Measurements from ENCODE around the gene ASGR2.
"Not testable (repeated sequence)": the region's sequence is repeated elsewhere in the genome, so short reads cannot be mapped to it uniquely, and the experiment has no call there.

ASGR2 gene

GRCh38 chr17:7114241-7114874 lies at the start of gene ASGR2:
Gene ASGR2, minus strand, starts transcription at chr17:7114822. Its CDS starts 582 bp downstream, at chr17:7114240.
- Histone ChIP-seq H3K4me3 (ENCODE audit: low read depth in 1 of 5, low read length in 5 of 5) (no peak within 1 kb of the TSS), H3K9ac (ENCODE audit: low read length in 5 of 5) (no peak within 1 kb of the TSS), H3K9me3 (ENCODE audit: control insufficient read depth in 5 of 5, low read length in 5 of 5) (peaks cover 0 to 5% (median 5%) of the 10 kb centered on the region in 5 donors), H3K27ac (ENCODE audit: low read depth, low read length) (no peak within 1 kb of the TSS), H3K36me3 (ENCODE audit: control insufficient read depth in 5 of 5, insufficient read depth in 5 of 5, low read length in 5 of 5) (no peaks in the 10 kb centered on the region), H3K27me3 (ENCODE audit: control insufficient read depth in 5 of 5, insufficient read depth in 4 of 5, low read length in 5 of 5) (peaks cover under 1 to 20% (median 10%) of the 10 kb centered on the region in 5 donors), H3K4me1 (ENCODE audit: control insufficient read depth in 5 of 5, insufficient read depth in 5 of 5, low read length in 5 of 5) (peaks cover 0 to 17% (median 0%) of the 10 kb centered on the region in 5 donors)

DNA sequence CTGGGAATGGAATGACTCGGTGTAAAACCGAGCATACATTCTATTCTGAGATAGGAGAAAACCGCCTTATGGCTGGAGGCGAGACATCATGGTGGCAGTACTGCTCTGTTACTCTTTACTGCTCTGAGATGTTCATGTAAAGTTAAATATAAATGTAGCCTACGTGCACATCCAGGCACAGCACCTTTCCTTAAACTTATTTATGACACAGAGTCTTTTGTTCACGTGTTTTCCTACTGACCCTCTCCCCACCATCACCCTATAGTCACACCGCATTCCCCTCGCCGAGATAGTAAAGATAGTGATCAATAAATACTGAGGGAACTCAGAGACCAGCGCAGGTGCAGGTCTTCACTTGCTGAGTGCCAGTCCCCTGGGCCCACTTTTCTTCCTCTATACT lies 44.9 kb upstream of the ASGR2 start:
- not testable (repeated sequence) for H3K27me3 ChIP-seq (ENCODE audit: control insufficient read depth in 5 of 5, insufficient read depth in 4 of 5, low read length in 5 of 5); H3K36me3 ChIP-seq (ENCODE audit: control insufficient read depth in 5 of 5, insufficient read depth in 5 of 5, low read length in 5 of 5); H3K4me1 ChIP-seq (ENCODE audit: control insufficient read depth in 5 of 5, insufficient read depth in 5 of 5, low read length in 5 of 5); H3K27ac ChIP-seq (ENCODE audit: low read depth, low read length); H3K9me3 ChIP-seq (ENCODE audit: control insufficient read depth in 5 of 5, low read length in 5 of 5); H3K9ac ChIP-seq (ENCODE audit: low read length in 5 of 5); H3K4me3 ChIP-seq (ENCODE audit: low read depth in 1 of 5, low read length in 5 of 5)

DNA sequence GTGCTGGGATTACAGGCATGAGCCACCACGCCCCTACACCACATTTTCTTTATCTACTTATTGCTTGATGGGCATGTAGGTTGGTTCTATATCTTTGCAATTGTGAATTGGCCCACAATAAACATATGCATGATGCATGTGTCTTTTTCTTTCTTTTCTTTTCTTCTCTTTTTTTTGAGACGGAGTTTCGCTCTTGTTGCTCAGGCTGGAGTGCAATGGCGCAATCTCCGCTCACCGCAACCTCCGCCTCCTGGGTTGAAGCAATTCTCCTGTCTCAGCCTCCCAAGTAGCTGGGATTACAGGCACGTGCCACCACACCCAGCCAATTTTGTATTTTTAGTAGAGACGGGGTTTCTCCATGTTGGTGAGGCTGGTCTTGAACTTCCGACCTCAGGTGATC lies 43.8 kb upstream of the ASGR2 start:
- H3K4me3 ChIP-seq (ENCODE audit: low read depth in 1 of 5, low read length in 5 of 5); H3K27me3 ChIP-seq (ENCODE audit: control insufficient read depth in 5 of 5, insufficient read depth in 4 of 5, low read length in 5 of 5); H3K9ac ChIP-seq (ENCODE audit: low read length in 5 of 5); H3K36me3 ChIP-seq (ENCODE audit: control insufficient read depth in 5 of 5, insufficient read depth in 5 of 5, low read length in 5 of 5); H3K9me3 ChIP-seq (ENCODE audit: control insufficient read depth in 5 of 5, low read length in 5 of 5); H3K27ac ChIP-seq (ENCODE audit: low read depth, low read length); H3K4me1 ChIP-seq (ENCODE audit: control insufficient read depth in 5 of 5, insufficient read depth in 5 of 5, low read length in 5 of 5): not testable (repeated sequence)

GRCh38 chr17:7156342-7156940 lies 41.8 kb upstream of the ASGR2 start:
- H3K9me3 ChIP-seq (ENCODE audit: control insufficient read depth in 5 of 5, low read length in 5 of 5), result no peaks in the 10 kb centered on the region

DNA sequence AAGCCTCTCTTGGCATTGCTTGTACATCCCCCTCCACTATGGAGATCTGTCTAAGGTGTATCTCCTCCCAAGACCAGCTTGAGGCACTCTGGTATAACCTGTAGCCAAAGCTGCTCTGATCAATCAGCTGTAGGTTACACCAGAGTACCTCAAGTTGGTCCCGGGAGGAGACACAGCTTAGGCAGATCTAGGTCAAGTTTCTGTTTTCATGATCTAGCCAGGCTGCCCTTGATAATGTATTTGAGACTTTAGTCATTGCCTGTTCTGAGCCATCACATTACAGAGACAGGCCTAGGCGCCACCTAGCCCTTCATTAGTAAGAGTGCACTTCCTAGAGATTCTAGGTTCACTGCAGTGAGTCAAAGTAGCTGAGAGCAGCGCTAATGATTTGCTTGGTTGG lies 33.1 kb upstream of the ASGR2 start:
- no peak overlapping the region for H3K9ac ChIP-seq (ENCODE audit: low read length in 5 of 5)
- no peak overlapping the region for H3K4me3 ChIP-seq (ENCODE audit: low read depth in 1 of 5, low read length in 5 of 5)
- no peaks in the 10 kb centered on the region for H3K36me3 ChIP-seq (ENCODE audit: control insufficient read depth in 5 of 5, insufficient read depth in 5 of 5, low read length in 5 of 5)
- no peak overlapping the region for H3K27ac ChIP-seq (ENCODE audit: low read depth, low read length)
- peaks cover 0 to 5% (median 0%) of the 10 kb centered on the region in 5 donors for H3K27me3 ChIP-seq (ENCODE audit: control insufficient read depth in 5 of 5, insufficient read depth in 4 of 5, low read length in 5 of 5)
- H3K9me3 ChIP-seq (ENCODE audit: control insufficient read depth in 5 of 5, low read length in 5 of 5), result no peaks in the 10 kb centered on the region
- no peaks in the 10 kb centered on the region for H3K4me1 ChIP-seq (ENCODE audit: control insufficient read depth in 5 of 5, insufficient read depth in 5 of 5, low read length in 5 of 5)

More at GRCh38 chr17:7156342-7156940, 41.8 kb upstream of the ASGR2 start:
- Histone ChIP-seq H3K36me3 (ENCODE audit: control insufficient read depth in 5 of 5, insufficient read depth in 5 of 5, low read length in 5 of 5) (no peaks in the 10 kb centered on the region), H3K27me3 (ENCODE audit: control insufficient read depth in 5 of 5, insufficient read depth in 4 of 5, low read length in 5 of 5) (peaks cover 0 to 3% (median 0%) of the 10 kb centered on the region in 5 donors), H3K4me1 (ENCODE audit: control insufficient read depth in 5 of 5, insufficient read depth in 5 of 5, low read length in 5 of 5) (no peaks in the 10 kb centered on the region), H3K27ac (ENCODE audit: low read depth, low read length) (no peak overlapping the region), H3K4me3 (ENCODE audit: low read depth in 1 of 5, low read length in 5 of 5) (no peak overlapping the region), H3K9ac (ENCODE audit: low read length in 5 of 5) (no peak overlapping the region)

DNA sequence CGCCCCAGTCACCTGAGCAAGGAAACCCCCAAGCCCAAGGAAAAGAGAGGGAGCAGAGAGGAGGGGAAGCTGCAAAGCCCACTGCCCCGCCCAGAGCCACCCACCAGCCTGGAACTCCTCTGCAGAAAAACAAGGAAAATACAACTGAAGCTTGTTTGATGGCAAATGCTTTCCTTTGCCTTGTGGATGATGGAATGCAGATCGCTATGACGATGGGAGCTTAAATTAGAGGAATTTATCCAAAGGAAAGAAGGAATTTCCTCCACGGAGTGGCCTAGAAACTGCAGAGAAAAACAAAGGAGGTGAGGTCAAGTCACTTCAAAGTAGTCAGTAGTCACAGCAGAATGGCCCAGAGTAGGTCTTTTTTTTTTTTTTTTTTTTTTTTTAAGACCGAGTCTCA lies 31.5 kb upstream of the ASGR2 start:
- Histone ChIP-seq H3K4me1 (ENCODE audit: control insufficient read depth in 5 of 5, insufficient read depth in 5 of 5, low read length in 5 of 5) (no peaks in the 10 kb centered on the region), H3K27me3 (ENCODE audit: control insufficient read depth in 5 of 5, insufficient read depth in 4 of 5, low read length in 5 of 5) (peaks cover 0 to 7% (median 5%) of the 10 kb centered on the region in 5 donors), H3K4me3 (ENCODE audit: low read depth in 1 of 5, low read length in 5 of 5) (no peak overlapping the region), H3K9me3 (ENCODE audit: control insufficient read depth in 5 of 5, low read length in 5 of 5) (no peaks in the 10 kb centered on the region), H3K36me3 (ENCODE audit: control insufficient read depth in 5 of 5, insufficient read depth in 5 of 5, low read length in 5 of 5) (no peaks in the 10 kb centered on the region), H3K9ac (ENCODE audit: low read length in 5 of 5) (no peak overlapping the region), H3K27ac (ENCODE audit: low read depth, low read length) (no peak overlapping the region)

GRCh38 chr17:7144213-7144612 lies 29.6 kb upstream of the ASGR2 start:
- no peak overlapping the region for H3K4me3 ChIP-seq (ENCODE audit: low read depth in 1 of 5, low read length in 5 of 5)
- no peaks in the 10 kb centered on the region for H3K4me1 ChIP-seq (ENCODE audit: control insufficient read depth in 5 of 5, insufficient read depth in 5 of 5, low read length in 5 of 5)
- H3K27me3 ChIP-seq (ENCODE audit: control insufficient read depth in 5 of 5, insufficient read depth in 4 of 5, low read length in 5 of 5), result peaks cover 4 to 17% (median 7%) of the 10 kb centered on the region in 5 donors
- H3K27ac ChIP-seq (ENCODE audit: low read depth, low read length), result no peak overlapping the region
- H3K9me3 ChIP-seq (ENCODE audit: control insufficient read depth in 5 of 5, low read length in 5 of 5), result no peaks in the 10 kb centered on the region
- H3K36me3 ChIP-seq (ENCODE audit: control insufficient read depth in 5 of 5, insufficient read depth in 5 of 5, low read length in 5 of 5), result no peaks in the 10 kb centered on the region
- H3K9ac ChIP-seq (ENCODE audit: low read length in 5 of 5), result no peak overlapping the region

DNA sequence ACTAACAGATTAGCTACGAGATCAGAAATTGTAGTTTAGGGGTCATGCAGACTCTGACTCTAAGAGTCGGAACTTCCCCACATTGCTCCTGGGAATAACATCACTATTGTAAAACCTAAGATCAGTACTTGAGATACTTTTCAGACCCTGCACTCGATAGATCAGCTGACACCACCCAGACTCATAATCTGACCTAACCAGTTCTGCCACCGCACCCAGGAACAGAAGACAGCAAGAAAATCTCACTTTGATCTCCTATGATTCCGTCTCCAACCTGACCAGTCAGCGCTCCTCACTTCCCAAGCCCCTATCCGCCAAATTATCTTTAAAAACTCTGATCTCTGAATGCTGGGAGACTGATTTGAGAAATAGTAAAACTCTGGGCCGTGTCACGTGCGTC lies 27.2 kb upstream of the ASGR2 start:
- H3K4me3 ChIP-seq (ENCODE audit: low read depth in 1 of 5, low read length in 5 of 5), result no peak overlapping the region
- H3K9me3 ChIP-seq (ENCODE audit: control insufficient read depth in 5 of 5, low read length in 5 of 5), result no peaks in the 10 kb centered on the region
- peaks cover 0 to 8% (median under 1%) of the 10 kb centered on the region in 5 donors for H3K4me1 ChIP-seq (ENCODE audit: control insufficient read depth in 5 of 5, insufficient read depth in 5 of 5, low read length in 5 of 5)
- H3K36me3 ChIP-seq (ENCODE audit: control insufficient read depth in 5 of 5, insufficient read depth in 5 of 5, low read length in 5 of 5), result no peaks in the 10 kb centered on the region
- no peak overlapping the region for H3K9ac ChIP-seq (ENCODE audit: low read length in 5 of 5)
- H3K27ac ChIP-seq (ENCODE audit: low read depth, low read length), result no peak overlapping the region
- H3K27me3 ChIP-seq (ENCODE audit: control insufficient read depth in 5 of 5, insufficient read depth in 4 of 5, low read length in 5 of 5), result peaks cover 12 to 28% (median 14%) of the 10 kb centered on the region in 5 donors

DNA sequence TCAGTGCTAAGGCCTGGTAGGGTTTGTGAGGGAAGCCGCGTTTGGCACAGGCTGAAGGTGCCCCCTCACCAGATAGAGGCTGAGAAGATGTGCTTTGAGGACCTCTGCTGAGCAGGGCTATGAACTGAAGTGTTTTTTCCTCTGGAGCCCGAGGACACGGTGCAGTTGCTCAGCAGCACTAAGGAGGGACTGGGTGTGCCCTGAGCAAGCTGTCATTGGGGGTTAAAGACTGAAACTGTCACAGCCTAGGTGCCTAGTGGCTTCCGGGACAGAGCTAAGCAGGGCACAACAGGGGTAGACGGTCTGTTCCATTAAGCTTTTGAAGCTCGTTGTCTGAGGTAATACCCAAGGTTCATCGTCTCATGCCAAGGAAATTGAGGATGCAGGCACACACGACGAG lies 24.8 kb upstream of the ASGR2 start:
- H3K4me3 ChIP-seq (ENCODE audit: low read depth in 1 of 5, low read length in 5 of 5), result no peak overlapping the region
- no peak overlapping the region for H3K9ac ChIP-seq (ENCODE audit: low read length in 5 of 5)
- H3K9me3 ChIP-seq (ENCODE audit: control insufficient read depth in 5 of 5, low read length in 5 of 5), result no peaks in the 10 kb centered on the region
- H3K27me3 ChIP-seq (ENCODE audit: control insufficient read depth in 5 of 5, insufficient read depth in 4 of 5, low read length in 5 of 5), result peaks cover 7 to 29% (median 14%) of the 10 kb centered on the region in 5 donors
- no peaks in the 10 kb centered on the region for H3K36me3 ChIP-seq (ENCODE audit: control insufficient read depth in 5 of 5, insufficient read depth in 5 of 5, low read length in 5 of 5)
- H3K27ac ChIP-seq (ENCODE audit: low read depth, low read length), result no peak overlapping the region
- peaks cover 0 to 12% (median 4%) of the 10 kb centered on the region in 5 donors for H3K4me1 ChIP-seq (ENCODE audit: control insufficient read depth in 5 of 5, insufficient read depth in 5 of 5, low read length in 5 of 5)

GRCh38 chr17:7138800-7139381 lies 24.3 kb upstream of the ASGR2 start:
- Histone ChIP-seq H3K4me3 (ENCODE audit: low read depth in 1 of 5, low read length in 5 of 5) (no peak overlapping the region), H3K27ac (ENCODE audit: low read depth, low read length) (no peak overlapping the region), H3K9ac (ENCODE audit: low read length in 5 of 5) (no peak overlapping the region), H3K36me3 (ENCODE audit: control insufficient read depth in 5 of 5, insufficient read depth in 5 of 5, low read length in 5 of 5) (no peaks in the 10 kb centered on the region), H3K27me3 (ENCODE audit: control insufficient read depth in 5 of 5, insufficient read depth in 4 of 5, low read length in 5 of 5) (peaks cover 7 to 31% (median 16%) of the 10 kb centered on the region in 5 donors), H3K9me3 (ENCODE audit: control insufficient read depth in 5 of 5, low read length in 5 of 5) (no peaks in the 10 kb centered on the region), H3K4me1 (ENCODE audit: control insufficient read depth in 5 of 5, insufficient read depth in 5 of 5, low read length in 5 of 5) (peaks cover 0 to 12% (median 5%) of the 10 kb centered on the region in 5 donors)

Measured in subcutaneous abdominal adipose tissue (tissue), 5 donors.